Breast epithelium (tissue), 3 donors: Measurements from ENCODE around the gene ULK4.

Experiments used
- POLR2AphosphoS5 ChIP-seq, 3 donors: sonication (generic); formaldehyde crosslinking; IDR thresholded peaks; one replicate each; pipeline ENCODE4 v1.6.1; 2017; ENCODE audit warnings: antibody characterized with exemption in 3 of 3
- TF ChIP-seq, protein P1 (sequence below), 3 donors: fragments of 450-650 bp; IDR thresholded peaks; one replicate each; pipeline ENCODE4 v1.5.1; 2016 to 2017; ENCODE audit warnings: antibody characterized with exemption in 3 of 3, mild to moderate bottlenecking in 3 of 3, moderate library complexity in 3 of 3

DNA sequence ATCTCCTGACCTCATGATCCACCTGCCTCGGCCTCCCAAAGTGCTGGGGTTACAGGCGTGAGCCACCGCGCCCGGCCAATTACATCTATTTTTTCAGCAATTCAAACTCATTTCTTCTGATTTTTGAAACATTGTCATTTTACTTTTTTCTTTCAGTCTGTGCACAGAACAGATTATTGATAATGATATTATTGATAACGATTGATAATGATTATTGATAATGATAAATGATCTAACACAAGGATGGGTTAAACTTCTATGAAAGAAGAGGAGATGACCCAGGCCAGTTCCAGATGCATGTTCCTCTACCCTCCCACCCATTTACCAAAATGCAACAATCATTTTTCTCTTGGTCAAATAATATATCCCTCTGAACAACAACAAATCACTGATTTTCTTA is 644.6 kb downstream of the ULK4 start:
- no peak for TF ChIP-seq POLR2AphosphoS5 (IDR thresholded peaks at IDR 0.05)
- TF ChIP-seq, protein P1, sequence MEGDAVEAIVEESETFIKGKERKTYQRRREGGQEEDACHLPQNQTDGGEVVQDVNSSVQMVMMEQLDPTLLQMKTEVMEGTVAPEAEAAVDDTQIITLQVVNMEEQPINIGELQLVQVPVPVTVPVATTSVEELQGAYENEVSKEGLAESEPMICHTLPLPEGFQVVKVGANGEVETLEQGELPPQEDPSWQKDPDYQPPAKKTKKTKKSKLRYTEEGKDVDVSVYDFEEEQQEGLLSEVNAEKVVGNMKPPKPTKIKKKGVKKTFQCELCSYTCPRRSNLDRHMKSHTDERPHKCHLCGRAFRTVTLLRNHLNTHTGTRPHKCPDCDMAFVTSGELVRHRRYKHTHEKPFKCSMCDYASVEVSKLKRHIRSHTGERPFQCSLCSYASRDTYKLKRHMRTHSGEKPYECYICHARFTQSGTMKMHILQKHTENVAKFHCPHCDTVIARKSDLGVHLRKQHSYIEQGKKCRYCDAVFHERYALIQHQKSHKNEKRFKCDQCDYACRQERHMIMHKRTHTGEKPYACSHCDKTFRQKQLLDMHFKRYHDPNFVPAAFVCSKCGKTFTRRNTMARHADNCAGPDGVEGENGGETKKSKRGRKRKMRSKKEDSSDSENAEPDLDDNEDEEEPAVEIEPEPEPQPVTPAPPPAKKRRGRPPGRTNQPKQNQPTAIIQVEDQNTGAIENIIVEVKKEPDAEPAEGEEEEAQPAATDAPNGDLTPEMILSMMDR (IDR thresholded peaks at IDR 0.05), result no peak
